Measurements from ENCODE around the gene HIC1. TPM values are rescaled to one million over a fixed set of nuclear protein-coding genes. Genes with fewer than 3 reads are reported as not detected.
A peak's percentile ranks its signal among the peaks of the same experiment; 100 is the strongest.

The HIC1 gene
- total and polyA plus RNA-seq, 2 of the 4 experiments (the other 2 are of a cell fraction), result 10.4 to 23.0 TPM

- TF ChIP-seq FOS (IDR thresholded peaks at IDR 0.05; ENCODE audit: low read depth, low read length) (peak; percentile 61), RCOR1 (IDR thresholded peaks at IDR 0.05; ENCODE audit: insufficient replicate concordance, low read length) (no peak), MXI1 (IDR thresholded peaks at IDR 0.05; ENCODE audit: borderline replicate concordance, low read depth, low read length) (peak; percentile 29; the same call in 1 of the 2 replicates)
Measured at GRCh38 chr17:2053380-2054261, 1.3 kb upstream of the HIC1 start (continued).

- CTCF ChIA-PET, result interaction anchor here (0.6 to 6.3 kb wide), 15 partner anchors 13 to 390 kb away, joined by 3 to 57 read pairs (median 4); partner anchors contain the start of gene TSR1
Measured at GRCh38 chr17:2054262-2054511, 716 bp upstream of the HIC1 start.

More at GRCh38 chr17:2054262-2054511, 716 bp upstream of the HIC1 start:
- H3K14ac ChIP-seq (replicated peaks; ENCODE audit: low read depth, low read length), result no peak overlapping the region
- H3K9me3 ChIP-seq (ENCODE audit: control insufficient read depth, insufficient read depth, low read length), result no peaks in the 10 kb centered on the region
- no peak overlapping the region for H2AK5ac ChIP-seq (ENCODE audit: low read depth, low read length)
- H3K56ac ChIP-seq (ENCODE audit: extremely low read depth, insufficient read depth, low read length), result no peak overlapping the region
- peak overlapping the region; percentile 63 for H3K4ac ChIP-seq (ENCODE audit: low read depth, low read length)
- peak overlapping the region; percentile 78 for H3K4me2 ChIP-seq (ENCODE audit: low read depth, low read length)
- peaks cover 15% of the 10 kb centered on the region for H3K4me1 ChIP-seq (ENCODE audit: control insufficient read depth, insufficient read depth, low read length)
- peaks cover 30% of the 10 kb centered on the region for H4K20me1 ChIP-seq (ENCODE audit: insufficient read depth, low read length)
- H3K36me3 ChIP-seq (ENCODE audit: control insufficient read depth, insufficient read depth, low read length), result peaks cover 20% of the 10 kb centered on the region
- in situ Hi-C loops (cut with MboI; ENCODE audit: low sequenced_read_pairs) (no loop called here), intact Hi-C loops (cut with micrococcal nuclease) (loop anchor here (5.0 kb wide), 2 partner anchors 283 to 298 kb away; partner anchors contain the start of genes SGSM2 and TSR1), dilution Hi-C loops (cut with HindIII; ENCODE audit: low sequenced_read_pairs, unreplicated experiment) (no loop called here)
- no peak overlapping the region for H2BK5ac ChIP-seq (ENCODE audit: low read depth, low read length, poor library complexity, severe bottlenecking)
- H2BK120ac ChIP-seq (ENCODE audit: low read depth, low read length), result no peak overlapping the region; the same call in none of the 2 replicates
- H2BK20ac ChIP-seq (ENCODE audit: low read depth, low read length), result no peak overlapping the region
- no peak overlapping the region; the same call in 1 of the 2 replicates for H3K18ac ChIP-seq (ENCODE audit: low read depth, low read length)
- no peaks in the 10 kb centered on the region for H3K9me1 ChIP-seq (ENCODE audit: insufficient read depth, low read length)
- BruUV-seq (replicated peaks), result no TSS peak
- peak overlapping the region; percentile 54 for H3K27ac ChIP-seq (ENCODE audit: insufficient read depth, low read length)
- TF ChIP-seq, protein P1, sequence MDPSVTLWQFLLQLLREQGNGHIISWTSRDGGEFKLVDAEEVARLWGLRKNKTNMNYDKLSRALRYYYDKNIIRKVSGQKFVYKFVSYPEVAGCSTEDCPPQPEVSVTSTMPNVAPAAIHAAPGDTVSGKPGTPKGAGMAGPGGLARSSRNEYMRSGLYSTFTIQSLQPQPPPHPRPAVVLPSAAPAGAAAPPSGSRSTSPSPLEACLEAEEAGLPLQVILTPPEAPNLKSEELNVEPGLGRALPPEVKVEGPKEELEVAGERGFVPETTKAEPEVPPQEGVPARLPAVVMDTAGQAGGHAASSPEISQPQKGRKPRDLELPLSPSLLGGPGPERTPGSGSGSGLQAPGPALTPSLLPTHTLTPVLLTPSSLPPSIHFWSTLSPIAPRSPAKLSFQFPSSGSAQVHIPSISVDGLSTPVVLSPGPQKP (IDR thresholded peaks at IDR 0.05; ENCODE audit: borderline replicate concordance, low read depth, low read length), result no peak
- TF ChIP-seq CEBPB (IDR thresholded peaks at IDR 0.05; ENCODE audit: low read depth, low read length), result no peak
- TF ChIP-seq FOS (IDR thresholded peaks at IDR 0.05; ENCODE audit: low read depth, low read length), result no peak
- no peak for TF ChIP-seq MAZ (IDR thresholded peaks at IDR 0.05; ENCODE audit: borderline replicate concordance, low read depth, low read length)
- TF ChIP-seq CHD1 (IDR thresholded peaks at IDR 0.05; ENCODE audit: low read depth, low read length), result 0 out of 2 replicates have a peak, but pooled peaks have one; percentile 31
- TF ChIP-seq NFE2L2 (IDR thresholded peaks at IDR 0.05; ENCODE audit: low read depth, low read length), result no peak
- no peak for TF ChIP-seq RCOR1 (IDR thresholded peaks at IDR 0.05; ENCODE audit: insufficient replicate concordance, low read length)
- no peak for TF ChIP-seq MAFK (IDR thresholded peaks at IDR 0.05; ENCODE audit: low read depth, low read length)
- H3K23ac ChIP-seq (ENCODE audit: low read depth, low read length), result peak overlapping the region; percentile 75; the same call in 1 of the 2 replicates
- H3K27me3 ChIP-seq (ENCODE audit: control insufficient read depth, insufficient read depth, low read length), result no peaks in the 10 kb centered on the region
- H2AK9ac ChIP-seq (replicated peaks; ENCODE audit: low read depth, low read length, poor library complexity), result peak overlapping the region; percentile 99
- ATAC-seq (ENCODE audit: low read depth), result no peak
- peak overlapping the region; percentile 89 for H2AFZ ChIP-seq (replicated peaks; ENCODE audit: low read length, poor library complexity)
- peaks cover 0 to 17% of the 10 kb centered on the region in 2 experiments; a peak in 2 of 4 replicates for H3K79me1 ChIP-seq (ENCODE audit: low read depth in 1 of 2, low read length in 2 of 2)
- no peak for DNase-seq
- peak overlapping the region; percentile 35 for H3K4me3 ChIP-seq (ENCODE audit: insufficient read depth, low read depth, low read length)
- H4K91ac ChIP-seq (ENCODE audit: insufficient read depth, low read depth, low read length), result no peak overlapping the region; the same call in 1 of the 2 replicates
- POLR2A ChIA-PET (ENCODE audit: unreplicated experiment), result interaction anchor here (0.6 kb wide), 2 partner anchors 168 to 250 kb away, joined by 3 to 17 read pairs; partner anchors contain the start of gene SRR
- no peak overlapping the region for H2BK15ac ChIP-seq (ENCODE audit: low read depth, low read length)
- H4K8ac ChIP-seq (ENCODE audit: low read depth in 2 of 2, low read length in 2 of 2), result peak overlapping the region in 1 of 2 experiments; percentile 35; a peak in 1 of 4 replicates
- H4K5ac ChIP-seq (ENCODE audit: low read depth, low read length), result no peak overlapping the region
- WGBS, 2 experiments (ENCODE audit: extremely low coverage in 2 of 2, insufficient read length in 1 of 2), result 0% methylated on average over 2 of the region's 16 CpGs; no CpG with 5 or more reads in 1 of the 2 experiments
- H3K9ac ChIP-seq (ENCODE audit: low read depth, low read length), result peak overlapping the region; percentile 54
